Coronary artery (tissue), 2 donors: ENCODE data around the gene SLC44A5.

ENCODE experiments used
- DNase-seq: peaks from one replicate; pipeline ENCODE4 v3.0.0-alpha.2; 2017; ENCODE audit warnings: low spot score
- H3K27ac ChIP-seq, 2 donors: fragments of 200-600 bp; sonication (generic); one replicate each; pipeline ENCODE4 v1.5.1; 2016 to 2019
- H3K4me3 ChIP-seq: fragments of 200-600 bp; sonication (generic); 2 replicates; pipeline ENCODE4 v1.5.1; 2016; ENCODE audit warnings: mild to moderate bottlenecking, moderate library complexity
- CTCF ChIP-seq: fragments of 200-600 bp; sonication (generic); IDR thresholded peaks from one replicate; pipeline ENCODE4 v1.5.1; 2019; ENCODE audit warnings: antibody characterized with exemption

The SLC44A5 gene

GRCh38 chr1:75475696-75476095, 135.2 kb downstream of the SLC44A5 start:
- Histone ChIP-seq H3K27ac (no peak overlapping the region), H3K4me3 (no peak overlapping the region)
- DNase-seq, result no peak
- no peak for TF ChIP-seq CTCF

- DNase-seq, result no peak
- no peak for TF ChIP-seq CTCF
- Histone ChIP-seq H3K27ac (no peak overlapping the region), H3K4me3 (no peak overlapping the region)
Observed at GRCh38 chr1:75472971-75473603, 137.8 kb downstream of the SLC44A5 start.

- H3K4me3 ChIP-seq, result no peak overlapping the region
- H3K27ac ChIP-seq, result no peak overlapping the region
- no peak for DNase-seq
- TF ChIP-seq CTCF, result no peak
Observed at GRCh38 chr1:75472089-75472970, 138.6 kb downstream of the SLC44A5 start.

GRCh38 chr1:75471252-75471651, 139.7 kb downstream of the SLC44A5 start:
- Histone ChIP-seq H3K4me3 (no peak overlapping the region), H3K27ac (no peak overlapping the region)
- DNase-seq, result no peak
- TF ChIP-seq CTCF, result no peak

GRCh38 chr1:75470448-75470847, 140.5 kb downstream of the SLC44A5 start:
- H3K27ac ChIP-seq, result no peak overlapping the region
- no peak for TF ChIP-seq CTCF
- no peak for DNase-seq
- H3K4me3 ChIP-seq, result no peak overlapping the region

- DNase-seq, result no peak
- no peak for TF ChIP-seq CTCF
- Histone ChIP-seq H3K4me3 (no peak overlapping the region), H3K27ac (no peak overlapping the region)
Observed at GRCh38 chr1:75469586-75470173, 141.2 kb downstream of the SLC44A5 start.
